COLO668 (cell line): ENCODE measurements around the gene SDC3.
"Not testable (repeated sequence)": the region's sequence is repeated elsewhere in the genome, so short reads cannot be mapped to it uniquely, and the experiment has no call there.

Experiments used
- DNase-seq: peaks from one replicate; lab custom pipeline; 2025; ENCODE audit not compliant: unreplicated experiment; lab: John Stamatoyannopoulos, UW

Gene SDC3, protein sequence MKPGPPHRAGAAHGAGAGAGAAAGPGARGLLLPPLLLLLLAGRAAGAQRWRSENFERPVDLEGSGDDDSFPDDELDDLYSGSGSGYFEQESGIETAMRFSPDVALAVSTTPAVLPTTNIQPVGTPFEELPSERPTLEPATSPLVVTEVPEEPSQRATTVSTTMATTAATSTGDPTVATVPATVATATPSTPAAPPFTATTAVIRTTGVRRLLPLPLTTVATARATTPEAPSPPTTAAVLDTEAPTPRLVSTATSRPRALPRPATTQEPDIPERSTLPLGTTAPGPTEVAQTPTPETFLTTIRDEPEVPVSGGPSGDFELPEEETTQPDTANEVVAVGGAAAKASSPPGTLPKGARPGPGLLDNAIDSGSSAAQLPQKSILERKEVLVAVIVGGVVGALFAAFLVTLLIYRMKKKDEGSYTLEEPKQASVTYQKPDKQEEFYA

DNA sequence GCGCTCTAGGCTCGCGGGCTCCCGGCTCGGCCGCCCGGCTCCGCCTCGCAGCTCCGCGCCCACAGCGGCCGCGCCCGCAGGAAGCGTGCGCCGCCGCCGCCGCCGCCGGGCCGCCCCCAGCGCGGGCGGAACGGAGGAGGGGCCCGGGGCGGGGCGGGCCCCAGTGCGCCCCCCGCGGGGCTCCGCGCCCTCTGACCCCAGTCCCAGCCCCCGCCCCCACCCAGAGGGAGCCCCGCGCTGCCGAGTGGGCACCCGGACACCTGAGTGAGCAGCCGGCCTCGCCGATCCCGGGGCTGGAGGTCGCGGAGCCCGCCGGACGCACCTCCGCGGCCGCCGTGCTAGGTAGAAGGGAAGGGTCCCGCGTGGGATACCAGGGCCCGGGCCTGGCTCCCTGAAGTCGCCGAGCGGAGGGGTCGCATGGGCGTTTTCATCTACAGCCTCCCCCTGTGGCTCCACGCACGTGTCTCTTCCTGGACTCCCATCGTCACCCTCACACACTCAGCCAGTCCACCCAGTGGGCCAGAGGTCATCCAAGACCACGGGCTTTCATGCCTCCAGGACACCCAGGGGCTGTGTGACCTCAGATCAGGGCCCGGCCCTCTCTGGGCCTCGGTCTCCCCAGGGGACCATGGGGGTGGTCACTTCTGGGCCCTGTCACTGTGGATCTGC lies at the start of gene SDC3:
Gene SDC3, minus strand, starts transcription at position 63 of the 669 bp plus-strand sequence. CDS start 172 bp downstream, outside the sequence.
- peak; percentile 76 for DNase-seq

DNA sequence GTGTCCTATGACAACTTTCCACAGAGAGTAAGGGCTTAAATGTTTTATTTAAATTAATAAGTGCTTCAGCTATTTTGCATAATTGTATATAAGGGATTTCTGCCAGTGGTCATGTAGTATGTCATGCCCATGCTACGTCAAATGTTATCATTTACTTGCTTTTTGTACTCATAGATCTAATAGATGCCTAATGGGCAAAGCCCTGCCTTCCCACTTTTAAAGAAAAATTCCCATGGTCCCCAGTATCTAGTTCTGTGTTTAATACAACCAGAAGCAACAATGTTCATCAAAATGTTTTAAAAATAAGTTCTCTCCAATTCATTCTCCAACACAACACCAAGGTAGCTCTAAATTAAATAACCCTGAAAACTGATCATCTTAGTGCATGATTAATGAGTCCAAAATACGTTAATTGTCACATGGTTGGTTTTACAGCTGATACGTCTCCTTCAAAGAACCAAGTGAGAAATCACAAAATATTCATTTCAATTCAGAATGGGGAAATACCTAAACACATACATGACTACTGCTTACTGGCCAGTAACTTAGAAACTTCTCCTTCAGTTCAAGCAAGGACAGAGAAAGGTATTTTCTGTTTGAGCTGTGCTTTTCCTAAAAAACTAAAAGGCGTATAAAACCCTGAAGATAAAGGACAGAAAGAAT lies 49.1 kb upstream of the SDC3 start:
- no peak for DNase-seq

DNA sequence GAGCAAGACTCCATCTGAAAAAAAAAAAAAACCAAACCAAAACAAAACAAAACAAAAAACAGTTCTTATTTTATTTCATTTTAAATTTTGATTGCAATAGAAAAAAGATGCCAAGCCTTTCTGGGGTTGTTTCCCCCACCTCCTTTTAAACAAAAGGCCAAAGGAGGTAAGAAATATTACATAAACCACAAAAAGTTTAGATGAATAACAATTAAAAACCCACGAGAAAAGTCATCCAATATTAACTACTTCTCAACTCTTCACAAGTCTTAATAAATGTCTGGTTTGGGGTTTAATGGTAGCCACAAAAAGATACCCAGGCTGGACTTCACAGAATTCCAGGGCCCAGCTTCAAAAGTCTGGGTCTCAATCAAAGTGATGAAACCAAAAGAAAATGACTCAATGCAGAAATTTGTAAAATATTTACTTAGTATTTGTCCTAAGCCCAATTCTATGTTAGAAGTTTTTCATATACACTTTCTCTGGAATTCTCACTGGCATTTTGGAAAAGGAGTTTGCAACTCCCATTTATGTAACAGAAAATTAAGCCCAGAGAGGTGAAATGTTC lies 47.0 kb upstream of the SDC3 start:
- DNase-seq, result no peak

DNA sequence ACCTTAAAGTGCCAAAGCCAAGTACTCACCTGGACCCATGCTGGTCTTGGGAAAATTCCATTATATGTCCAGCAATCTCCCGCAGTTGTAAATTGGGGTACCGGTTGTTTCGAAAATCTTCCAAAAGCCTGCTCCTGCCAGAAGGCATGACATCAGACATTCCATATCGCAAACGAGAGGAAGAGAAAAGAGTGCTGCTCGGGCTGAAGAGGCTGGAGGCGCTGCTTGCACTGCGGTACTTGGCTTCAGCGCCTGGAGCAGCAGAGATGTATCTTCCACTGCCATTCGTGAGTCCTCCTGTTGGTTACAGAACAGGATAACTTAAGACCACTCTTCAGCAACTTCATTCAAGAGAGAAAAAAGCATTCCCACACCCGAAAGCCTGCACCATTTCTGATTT lies 45.1 kb upstream of the SDC3 start:
- no peak for DNase-seq

DNA sequence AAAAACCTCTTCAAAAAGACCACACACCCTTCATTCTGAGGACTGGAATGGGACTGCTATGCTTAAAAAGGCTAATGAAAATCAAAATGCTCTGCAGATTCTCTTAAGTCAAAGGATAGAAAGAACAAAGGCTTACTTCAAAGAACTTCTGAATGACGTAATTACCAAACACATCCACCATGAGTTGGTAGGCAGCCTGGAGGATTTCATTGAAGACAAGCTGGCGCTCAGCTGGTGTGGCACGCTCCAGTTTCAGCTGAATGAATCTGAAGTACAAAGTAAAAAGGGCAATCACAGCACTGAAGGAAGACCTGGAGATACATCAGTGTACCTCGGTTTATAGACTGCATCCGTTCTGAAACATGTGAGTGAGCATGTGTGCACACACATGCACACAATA lies 43.5 kb upstream of the SDC3 start:
- no peak for DNase-seq

DNA sequence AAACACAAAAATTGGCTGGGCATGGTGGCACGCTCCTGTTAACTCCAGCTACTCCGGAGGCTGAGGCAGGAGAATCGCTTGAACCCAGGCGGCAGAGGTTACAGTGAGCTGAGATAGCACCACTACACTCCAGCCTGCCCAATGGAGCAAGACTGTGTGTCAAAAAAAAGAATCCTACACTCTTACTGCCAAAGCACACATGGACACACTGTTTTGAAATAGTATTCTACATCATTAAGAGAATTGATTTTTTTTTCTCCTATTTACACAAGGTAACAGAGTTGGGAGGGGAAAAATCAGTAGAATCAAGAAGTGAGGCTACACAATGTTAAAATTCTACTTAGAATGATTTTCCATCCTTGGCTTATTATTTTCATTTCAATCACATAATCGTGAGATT lies 42.1 kb upstream of the SDC3 start:
- DNase-seq, result no peak

DNA sequence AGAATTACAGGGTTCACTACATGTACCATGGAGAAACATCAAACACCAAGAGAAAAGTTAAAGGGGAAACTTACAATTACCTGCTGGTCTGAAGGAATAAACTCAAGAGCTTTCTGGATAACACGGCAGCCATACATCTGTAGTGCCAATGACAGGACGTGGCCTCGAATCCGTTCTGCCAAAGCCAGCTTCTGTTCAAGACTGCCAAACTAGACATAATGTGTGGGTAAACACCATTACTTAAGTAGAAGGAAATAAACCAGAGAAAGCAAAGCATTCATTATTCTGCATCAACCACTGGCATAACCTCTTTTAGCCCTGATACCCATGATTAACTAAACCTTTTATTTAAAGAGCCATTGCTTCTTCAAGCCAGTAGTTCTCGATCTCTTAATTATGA lies 41.5 kb upstream of the SDC3 start:
- DNase-seq, result no peak

DNA sequence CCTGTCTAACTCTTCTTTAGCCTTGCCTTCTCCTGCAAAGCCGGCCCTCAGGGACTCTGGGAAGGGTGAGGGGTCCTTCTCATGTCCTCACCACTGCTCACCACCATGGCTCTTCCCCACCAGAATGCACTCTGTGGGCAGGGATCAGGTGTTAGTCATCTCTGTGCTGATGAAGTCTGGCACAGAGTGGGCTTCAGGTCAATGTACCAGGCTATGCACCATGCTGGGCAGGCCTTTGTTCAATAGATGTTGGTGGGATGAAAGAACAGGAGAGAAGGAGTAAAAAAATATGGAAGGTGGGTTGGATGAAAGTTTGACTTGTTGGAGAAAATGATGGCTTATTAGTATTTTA lies 40.9 kb upstream of the SDC3 start:
- not testable (repeated sequence) for DNase-seq

DNA sequence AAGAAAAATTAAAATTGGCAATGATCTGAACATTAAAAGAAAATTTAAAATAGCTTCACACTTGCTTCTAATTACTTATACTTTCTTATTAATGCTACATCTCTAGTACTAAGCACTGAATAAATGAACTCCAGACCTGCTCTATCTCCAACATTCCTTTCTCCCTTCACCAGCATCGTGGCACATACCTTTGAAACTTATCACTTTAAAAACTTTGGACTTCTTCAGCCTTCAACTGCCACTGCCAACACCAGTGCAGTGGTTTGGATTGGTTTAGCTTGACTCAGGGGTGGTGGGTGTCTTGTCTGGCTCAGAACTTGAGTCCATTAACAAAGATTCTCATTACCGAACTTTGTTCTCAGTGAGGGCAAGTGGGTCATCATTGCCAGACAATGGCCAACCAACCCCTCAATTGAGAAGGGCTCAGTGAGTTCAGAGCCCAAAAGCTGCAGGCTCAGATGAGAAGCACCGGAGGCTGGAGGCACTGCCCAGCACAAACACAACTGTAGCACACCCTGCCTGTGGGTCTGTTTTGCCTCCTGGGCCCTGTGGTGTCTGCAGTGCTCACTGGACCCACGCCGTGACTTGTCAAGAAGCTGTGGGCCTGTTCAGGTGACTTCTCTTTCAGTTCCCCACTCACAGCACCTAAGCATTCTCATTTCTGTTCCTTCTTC lies 40.4 kb upstream of the SDC3 start:
- DNase-seq, result not testable (repeated sequence)

DNA sequence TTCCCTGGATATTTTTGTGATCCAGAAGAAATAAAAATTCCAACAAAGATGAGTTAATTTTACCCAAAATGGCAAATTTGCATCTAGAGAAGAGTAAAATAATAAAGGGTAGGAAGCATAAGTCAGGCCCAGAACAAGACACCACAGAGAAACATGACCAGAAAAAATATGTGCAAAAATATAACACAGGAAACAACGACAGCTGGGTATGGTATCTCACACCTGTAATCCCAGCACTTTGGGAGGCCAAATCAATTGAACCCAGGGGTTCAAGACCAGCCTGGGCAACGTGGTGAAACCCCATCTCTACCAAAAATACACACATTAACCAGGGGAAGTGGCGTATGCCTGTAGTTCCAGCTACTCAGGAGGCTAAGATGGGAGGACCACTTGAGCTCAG lies 39.7 kb upstream of the SDC3 start:
- no peak for DNase-seq

DNA sequence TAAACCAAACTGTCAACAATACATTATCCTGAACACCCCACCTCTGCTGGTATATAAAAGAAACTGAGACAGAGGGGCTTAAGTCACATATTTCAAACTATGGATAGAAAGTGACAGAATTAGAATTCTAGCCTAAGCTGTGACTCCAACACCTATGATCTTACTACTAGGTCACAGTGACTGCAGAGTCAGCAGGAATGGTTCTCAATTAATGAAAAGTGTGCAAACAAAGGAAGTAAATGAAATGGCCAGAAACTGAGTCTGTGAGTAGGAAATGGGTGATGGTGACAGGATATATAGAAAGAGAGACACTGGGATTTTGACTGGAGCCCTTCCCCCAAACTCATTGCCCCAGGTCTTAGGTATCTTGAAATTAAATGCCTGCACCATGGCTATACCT lies 38.7 kb upstream of the SDC3 start:
- no peak for DNase-seq

DNA sequence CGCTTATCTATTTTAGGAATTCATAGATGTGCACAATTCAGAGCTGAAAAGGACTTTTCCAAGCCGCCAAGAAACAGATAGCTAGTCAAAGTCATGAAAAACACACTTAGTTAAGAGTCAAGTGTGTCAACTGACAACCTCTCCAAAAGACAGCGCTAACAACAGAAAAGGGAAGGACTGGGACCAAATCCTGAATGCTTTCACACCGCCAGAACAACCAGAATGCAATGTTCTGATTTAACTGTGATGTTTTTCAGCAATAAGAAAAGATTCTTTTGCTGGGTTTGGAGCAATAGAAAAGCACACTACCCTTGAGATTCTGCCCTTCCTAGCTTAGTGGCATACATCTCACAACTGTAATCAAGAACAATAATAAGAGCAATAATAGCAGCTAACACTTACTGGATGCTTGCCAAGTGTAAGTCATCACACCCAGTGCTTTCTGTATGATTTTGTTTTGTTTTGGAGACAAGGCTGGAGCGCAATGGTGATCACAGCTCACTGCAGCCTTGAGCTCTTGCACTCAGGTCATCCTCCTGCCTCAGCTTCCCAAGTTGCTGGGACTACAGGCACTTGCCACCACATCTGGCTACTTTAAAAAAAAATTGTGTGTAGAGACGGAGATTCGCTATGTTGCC lies 33.9 kb upstream of the SDC3 start:
- DNase-seq, result no peak

DNA sequence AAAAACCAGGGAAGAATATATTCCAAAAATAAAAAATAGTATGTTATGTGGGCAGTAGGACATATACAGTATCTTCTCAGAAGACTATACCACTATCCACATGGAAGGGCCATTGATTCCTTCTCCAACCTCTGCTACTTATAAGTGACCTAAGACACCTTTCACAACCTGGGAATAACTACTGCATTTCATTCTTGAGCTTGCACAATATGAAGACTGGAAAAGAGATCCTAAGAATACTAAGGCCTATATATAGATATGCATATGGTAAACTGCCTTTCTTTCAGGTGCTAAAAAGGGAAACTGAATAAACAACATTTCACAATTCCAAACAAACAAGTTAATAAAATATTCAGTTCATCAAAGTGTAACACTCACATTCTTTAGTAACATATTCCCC lies 32.0 kb upstream of the SDC3 start:
- DNase-seq, result no peak

DNA sequence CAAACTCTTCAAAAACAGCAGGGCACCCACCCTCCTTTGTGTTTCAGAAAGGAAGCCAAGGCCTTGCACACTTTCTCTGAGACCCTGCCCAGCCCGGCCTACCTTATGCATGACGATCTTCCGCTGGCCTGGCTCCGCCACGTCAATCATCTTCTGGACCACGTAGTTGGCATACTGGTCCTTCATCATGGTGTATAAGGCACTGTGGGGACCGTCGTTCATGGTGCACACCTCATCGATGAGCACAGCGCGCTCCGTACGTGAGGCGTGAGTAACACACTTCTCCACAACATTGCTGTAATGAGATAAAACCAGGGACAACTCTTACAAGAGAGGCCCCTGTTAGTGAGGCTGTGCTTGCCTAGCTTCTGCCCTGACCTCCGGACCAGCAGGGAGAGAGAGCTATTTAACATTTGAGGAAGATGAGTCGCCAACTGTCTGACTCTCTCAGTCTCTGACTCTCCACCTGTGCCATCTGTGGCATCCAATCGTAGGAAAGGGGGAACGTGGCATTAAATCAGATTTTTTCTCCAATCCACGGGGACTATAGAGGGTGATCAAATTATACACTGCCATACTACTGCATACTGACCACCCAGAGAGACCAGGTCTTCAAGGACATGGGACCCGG lies 28.1 kb upstream of the SDC3 start:
- DNase-seq, result no peak

DNA sequence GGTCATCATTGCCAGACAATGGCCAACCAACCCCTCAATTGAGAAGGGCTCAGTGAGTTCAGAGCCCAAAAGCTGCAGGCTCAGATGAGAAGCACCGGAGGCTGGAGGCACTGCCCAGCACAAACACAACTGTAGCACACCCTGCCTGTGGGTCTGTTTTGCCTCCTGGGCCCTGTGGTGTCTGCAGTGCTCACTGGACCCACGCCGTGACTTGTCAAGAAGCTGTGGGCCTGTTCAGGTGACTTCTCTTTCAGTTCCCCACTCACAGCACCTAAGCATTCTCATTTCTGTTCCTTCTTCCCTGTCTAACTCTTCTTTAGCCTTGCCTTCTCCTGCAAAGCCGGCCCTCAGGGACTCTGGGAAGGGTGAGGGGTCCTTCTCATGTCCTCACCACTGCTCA lies 27.2 kb upstream of the SDC3 start:
- DNase-seq, result not testable (repeated sequence)

DNA sequence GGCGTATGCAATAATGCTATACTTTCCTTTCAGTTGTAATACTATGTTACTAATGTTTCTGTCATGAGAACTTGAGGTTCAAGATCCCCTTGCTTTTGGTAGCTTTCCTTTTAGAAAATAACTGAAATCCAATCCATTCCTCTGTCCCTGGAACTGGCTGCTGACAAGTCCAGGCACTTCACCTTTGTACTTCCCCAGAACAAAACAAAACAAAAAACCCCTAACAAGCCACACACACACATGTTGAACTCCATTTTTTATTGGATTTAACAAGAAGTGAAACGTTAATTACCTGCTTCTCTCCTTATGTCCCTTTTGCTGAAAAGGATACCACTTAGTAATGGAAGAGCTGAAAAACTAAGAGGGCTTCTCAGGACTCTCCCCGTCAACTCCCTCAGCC lies 26.1 kb upstream of the SDC3 start:
- no peak for DNase-seq

DNA sequence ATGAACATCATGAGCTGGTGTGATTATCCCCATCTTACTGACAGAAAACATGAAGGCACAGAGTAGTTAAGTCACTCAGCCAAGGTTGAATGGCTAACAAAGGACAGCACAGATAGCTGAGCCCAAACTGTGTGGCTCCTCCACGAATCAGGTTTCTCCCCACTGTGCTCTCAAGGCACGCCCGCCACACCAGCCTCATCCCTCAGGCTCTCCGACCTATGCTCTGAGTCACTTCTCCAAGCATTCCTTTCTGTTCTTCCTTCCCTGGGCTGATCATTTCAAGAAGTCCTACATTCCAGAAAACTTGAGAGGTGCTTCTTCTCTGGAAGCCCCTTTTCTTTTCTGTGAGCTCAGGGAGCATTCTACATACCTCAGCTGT lies 25.3 kb upstream of the SDC3 start:
- no peak for DNase-seq

DNA sequence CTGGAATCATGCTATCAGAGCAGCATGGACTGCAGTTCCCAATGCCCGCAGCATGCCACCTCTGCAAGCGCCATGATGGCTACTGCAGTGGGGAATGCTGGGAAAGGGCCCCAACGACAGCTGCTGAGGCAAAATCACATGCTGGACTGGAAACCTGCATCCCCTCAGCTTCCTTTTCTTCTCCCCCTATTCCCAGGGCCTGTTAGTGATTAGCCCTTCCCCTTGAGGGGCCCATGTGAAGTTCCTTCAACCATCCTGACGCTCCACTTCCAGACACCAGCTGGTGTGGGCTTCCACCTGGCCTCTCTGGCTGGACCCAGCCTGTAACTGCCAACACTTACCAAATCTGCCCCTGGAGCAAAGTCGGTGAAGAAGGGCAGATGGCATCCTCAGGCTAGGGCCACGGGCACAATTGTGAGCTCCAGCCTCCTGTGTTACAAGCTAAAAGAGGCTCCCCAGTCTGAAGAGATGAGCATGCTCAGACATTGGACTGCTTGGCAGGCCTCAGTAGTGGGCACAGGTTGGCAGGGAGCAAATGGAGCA lies 22.1 kb upstream of the SDC3 start:
- DNase-seq, result no peak

DNA sequence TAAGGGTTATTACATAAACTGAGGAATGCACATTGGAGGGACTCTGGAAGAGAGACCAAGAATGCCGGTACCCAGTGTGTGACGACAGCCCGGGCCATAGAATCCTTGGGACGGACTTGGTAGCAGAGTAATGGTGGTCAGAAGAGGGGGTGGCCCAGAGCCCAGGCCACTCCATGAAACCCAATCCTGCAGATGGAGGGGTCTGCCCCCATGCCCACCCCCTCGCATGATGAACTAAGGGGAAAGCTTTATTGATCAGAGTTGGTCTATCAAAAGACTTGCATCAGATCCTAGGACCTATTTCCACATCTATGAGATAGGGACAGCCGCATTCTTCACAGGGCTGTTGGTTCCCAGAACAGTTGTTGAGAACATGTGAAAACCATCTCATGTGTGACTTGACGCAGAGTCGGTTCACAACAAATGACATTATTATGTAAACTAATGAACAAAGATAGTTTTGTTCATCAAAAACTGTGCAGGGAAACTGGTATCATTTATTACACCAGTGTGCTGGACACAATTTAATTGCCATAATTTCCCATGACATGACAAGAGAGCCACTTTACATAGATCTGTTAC lies 21.5 kb upstream of the SDC3 start:
- no peak for DNase-seq
